NCI-H146 treated with DMSO at 0.1 percent for 48 hours (cell line): ENCODE results near the gene TRIM24.
A peak's percentile ranks its signal among the peaks of the same experiment; 100 is the strongest.

Experiments used
- DNase-seq: peaks from one replicate; lab custom pipeline; 2025; ENCODE audit not compliant: unreplicated experiment; lab: John Stamatoyannopoulos, UW

Gene TRIM24

GRCh38 chr7:138613630-138614029 is 153.6 kb downstream of the TRIM24 start:
- no peak for DNase-seq

- DNase-seq, result no peak
Observed at GRCh38 chr7:138616085-138616484, 156.0 kb downstream of the TRIM24 start.

GRCh38 chr7:138618506-138618905 is 158.4 kb downstream of the TRIM24 start:
- no peak for DNase-seq

- no peak for DNase-seq
Observed at GRCh38 chr7:138618933-138619332, 158.9 kb downstream of the TRIM24 start.

GRCh38 chr7:138622841-138623240 is 162.8 kb downstream of the TRIM24 start:
- no peak for DNase-seq

GRCh38 chr7:138625084-138625848 is 165.2 kb downstream of the TRIM24 start:
- no peak for DNase-seq

- peak; percentile 81 for DNase-seq
Observed at GRCh38 chr7:138625849-138626230, 165.8 kb downstream of the TRIM24 start.

- DNase-seq, result no peak
Observed at GRCh38 chr7:138626846-138627245, 166.8 kb downstream of the TRIM24 start.

GRCh38 chr7:138627361-138627760 is 167.3 kb downstream of the TRIM24 start:
- DNase-seq, result no peak

GRCh38 chr7:138630059-138630610 is 170.1 kb downstream of the TRIM24 start:
- no peak for DNase-seq

- DNase-seq, result no peak
Observed at GRCh38 chr7:138632384-138632783, 172.3 kb downstream of the TRIM24 start.

- DNase-seq, result no peak
Observed at GRCh38 chr7:138632826-138633602, 173.0 kb downstream of the TRIM24 start.
